ENCODE measurements around the gene PRRT1. TPM values are rescaled to one million over a fixed set of nuclear protein-coding genes. Genes with fewer than 3 reads are reported as not detected.

PRRT1 gene
- total RNA-seq: 1 to 10 TPM; 2.6 to 3.6 TPM
- long read RNA-seq, donor 1: 0 reads
- long read RNA-seq, donor 2, partial matches to known transcripts: 0 of 3 reads
- long read RNA-seq, donor 2, other reads (novel, unspliced or antisense): 0 of 3 reads

DNA sequence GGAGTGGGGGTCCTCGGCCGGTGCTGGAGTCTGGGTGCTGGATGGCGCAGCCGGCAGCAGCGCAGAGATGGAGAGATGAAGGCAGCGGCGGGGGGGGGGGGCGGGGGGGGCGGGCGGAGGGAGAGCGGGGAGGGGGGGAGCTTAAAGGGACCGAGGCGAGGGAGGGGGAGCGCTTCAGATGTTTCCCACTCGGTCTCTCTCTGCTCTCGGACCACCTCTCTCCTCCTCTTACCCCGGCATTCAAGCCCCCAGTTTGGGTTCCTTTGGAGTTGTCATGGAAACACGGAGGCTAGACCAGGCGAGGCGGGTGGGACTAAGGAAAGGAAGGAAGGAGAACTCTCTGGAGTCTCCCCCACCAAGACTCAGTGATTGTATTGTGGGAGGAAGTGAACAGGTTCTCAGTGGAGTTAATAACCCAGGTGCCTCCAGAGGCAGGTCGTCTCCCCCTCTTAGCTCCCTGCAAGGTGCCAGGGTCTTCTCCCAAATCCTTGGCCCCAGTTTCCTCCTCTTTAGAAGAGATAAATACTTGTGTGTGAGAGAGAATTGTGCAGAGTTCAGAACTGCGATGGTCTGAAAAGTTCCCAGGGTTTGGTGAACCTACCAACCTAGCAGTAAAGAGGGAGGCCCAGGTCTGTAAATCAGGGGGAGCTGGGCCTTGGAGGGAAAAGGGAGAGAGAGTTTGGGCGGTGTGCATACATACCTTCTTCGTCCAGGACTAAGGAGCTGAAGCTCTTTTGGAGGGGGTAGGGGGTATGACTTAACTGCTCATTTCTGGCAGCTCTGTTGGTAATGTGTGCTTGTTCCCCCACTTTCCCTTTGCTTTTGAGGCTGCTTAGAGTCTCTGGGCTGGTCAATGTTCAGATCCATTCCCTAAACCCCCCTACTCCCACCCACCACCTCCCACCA lies at the start of gene PRRT1:
TSS of gene PRRT1 (minus strand) at position 77 of the 906 bp plus-strand sequence. CDS start 112 bp downstream, outside the sequence.
- intact Hi-C loops (cut with DNase I): no loop called here
- DNase-seq (ENCODE audit: low spot score): no peak

GRCh38 chr6:32200711-32201475 lies 49.2 kb upstream of the PRRT1 start:
- intact Hi-C loops (cut with DNase I): no loop called here
- DNase-seq (ENCODE audit: low spot score): peak; percentile 61

DNA sequence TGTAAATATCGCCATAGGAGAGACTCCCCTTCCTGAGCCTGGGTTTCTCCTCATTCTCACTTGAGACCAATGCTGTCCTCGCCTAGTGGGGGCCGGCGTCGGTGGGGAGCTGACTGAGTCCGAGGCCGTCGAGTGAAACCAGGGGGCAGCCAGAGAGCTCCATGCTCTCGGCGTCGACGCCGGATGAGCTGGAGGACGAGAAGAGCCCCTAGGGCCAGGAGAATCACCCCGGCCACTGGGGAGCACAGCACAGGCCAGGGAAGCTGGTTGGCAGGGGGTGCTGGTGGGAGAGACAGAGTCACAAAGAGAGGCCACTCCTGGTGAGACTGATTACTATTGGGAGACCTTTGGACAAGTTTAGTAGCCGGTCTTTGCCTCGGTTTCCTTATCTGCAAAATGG lies 47.1 kb upstream of the PRRT1 start:
- intact Hi-C loops (cut with DNase I): no loop called here
- peak; percentile 68 for DNase-seq (ENCODE audit: low spot score)

GRCh38 chr6:32198345-32198696 lies 46.6 kb upstream of the PRRT1 start:
- intact Hi-C loops (cut with DNase I): no loop called here

DNA sequence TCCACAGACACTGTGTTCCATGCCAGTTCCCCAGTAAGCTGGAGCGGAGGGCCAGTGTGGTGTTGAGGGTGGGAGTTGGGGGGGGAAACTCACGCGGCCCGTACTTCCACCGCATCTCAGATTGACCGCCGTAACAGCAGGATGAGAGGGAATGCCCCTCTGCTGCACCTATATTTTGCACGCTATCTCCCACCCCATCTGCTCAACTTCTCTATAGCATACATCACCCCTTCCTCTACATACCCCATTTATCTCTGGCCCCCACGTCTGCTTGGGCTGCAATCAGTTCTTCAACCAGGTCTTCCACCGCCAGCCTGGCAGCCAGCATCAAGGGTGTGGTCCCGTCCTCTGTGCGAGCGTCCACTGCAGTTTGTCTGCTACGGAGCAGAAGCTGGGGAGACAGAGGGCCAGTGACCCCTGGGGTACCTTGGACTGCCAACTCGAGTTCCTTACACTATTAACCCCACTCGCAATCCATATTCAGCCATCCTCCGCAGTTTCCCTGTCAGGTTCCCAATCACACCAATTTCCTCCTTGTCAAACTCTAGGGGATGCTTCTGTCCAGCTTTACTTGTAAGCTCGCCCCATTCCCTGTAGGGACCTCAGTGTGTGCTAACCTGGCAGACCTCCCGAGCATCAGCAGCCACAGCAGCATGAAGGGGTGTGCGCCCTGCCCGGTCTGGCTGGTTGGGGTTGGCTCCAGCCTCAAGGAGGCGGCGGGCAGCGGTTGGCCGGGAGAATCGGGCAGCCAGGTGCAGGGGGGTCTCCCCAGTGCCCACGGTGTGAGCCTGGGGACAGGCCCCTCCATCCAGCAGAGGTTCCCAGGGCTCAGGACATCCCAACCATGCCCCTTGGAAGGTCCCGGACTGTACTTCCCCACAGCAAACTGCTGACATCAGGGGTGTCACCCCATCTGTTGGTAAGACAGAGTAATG lies 45.2 kb upstream of the PRRT1 start:
- DNase-seq (ENCODE audit: low spot score): peak; percentile 86
- intact Hi-C loops (cut with DNase I): no loop called here

More at GRCh38 chr6:32198345-32198696, 46.6 kb upstream of the PRRT1 start:
- peak; percentile 41 for DNase-seq (ENCODE audit: low spot score)

GRCh38 chr6:32195902-32196681 lies 44.4 kb upstream of the PRRT1 start:
- intact Hi-C loops (cut with DNase I): no loop called here
- DNase-seq (ENCODE audit: low spot score): peak; percentile 97

GRCh38 chr6:32195652-32195901 lies 43.8 kb upstream of the PRRT1 start:
- peak; percentile 100 for DNase-seq (ENCODE audit: low spot score)
- intact Hi-C loops (cut with DNase I): no loop called here

- intact Hi-C loops (cut with DNase I): loop anchor here in 1 of 2 donors (5.0 kb wide), 1 partner anchor 78 kb away; no protein-coding TSS in a partner anchor
- peak; percentile 76 for DNase-seq (ENCODE audit: low spot score)
Observed at GRCh38 chr6:32194825-32195651, 43.3 kb upstream of the PRRT1 start.

DNA sequence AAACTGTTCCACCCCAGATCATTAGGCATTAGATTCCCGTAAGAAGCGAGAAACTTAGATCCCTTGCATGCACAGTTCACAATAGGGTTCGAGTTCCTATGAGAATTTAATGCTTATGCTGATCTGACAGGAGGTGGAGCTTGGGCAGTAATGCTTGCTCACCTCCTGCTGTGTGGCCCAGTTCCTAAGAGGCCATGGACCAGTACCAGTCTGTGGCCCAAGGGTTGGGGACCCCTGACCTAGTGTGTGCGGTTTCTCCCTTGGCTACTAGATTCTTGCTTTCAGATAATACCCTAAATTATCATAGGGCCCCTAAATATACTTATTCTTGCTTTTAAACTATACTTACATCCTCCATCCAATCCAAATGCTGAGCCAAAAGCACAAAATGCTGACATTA lies 42.6 kb upstream of the PRRT1 start:
- peak; percentile 73 for DNase-seq (ENCODE audit: low spot score)
- intact Hi-C loops (cut with DNase I): loop anchor here in 1 of 2 donors (5.0 kb wide), 1 partner anchor 77 kb away; no protein-coding TSS in a partner anchor

- intact Hi-C loops (cut with DNase I): loop anchor here in 1 of 2 donors (5.0 kb wide), 1 partner anchor 76 kb away; no protein-coding TSS in a partner anchor
- DNase-seq (ENCODE audit: low spot score): peak; percentile 20
Observed at GRCh38 chr6:32193096-32193495, 41.4 kb upstream of the PRRT1 start.

DNA sequence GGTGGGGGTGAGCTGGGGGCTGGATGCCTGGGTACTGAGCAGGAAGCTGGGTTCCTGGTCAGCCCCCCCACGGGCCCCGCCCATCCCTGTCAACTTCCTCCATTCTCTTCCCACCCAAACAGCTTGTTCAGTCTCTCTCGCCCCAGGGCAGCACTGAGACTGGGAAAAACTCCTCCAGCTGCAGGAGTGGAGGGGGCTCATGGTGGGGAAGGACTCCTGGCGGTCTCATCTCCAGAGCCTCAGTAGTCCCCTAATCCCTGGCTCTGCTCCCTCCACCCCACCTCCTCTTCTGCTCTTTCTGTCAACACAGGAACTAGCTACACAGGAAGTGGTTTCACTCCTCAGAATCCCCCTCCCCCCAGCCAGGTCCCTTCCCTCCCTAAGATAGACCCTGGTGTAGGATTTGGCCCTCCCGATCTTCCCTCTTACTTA lies 40.9 kb upstream of the PRRT1 start, which contains the start of gene GPSM3:
TSS of gene GPSM3 (minus strand) at position 36 of the 432 bp plus-strand sequence. CDS start 130 bp downstream, outside the sequence.
- intact Hi-C loops (cut with DNase I): loop anchor here in 1 of 2 donors (5.0 kb wide), 1 partner anchor 75 kb away; no protein-coding TSS in a partner anchor
- peak; percentile 91 for DNase-seq (ENCODE audit: low spot score)

DNA sequence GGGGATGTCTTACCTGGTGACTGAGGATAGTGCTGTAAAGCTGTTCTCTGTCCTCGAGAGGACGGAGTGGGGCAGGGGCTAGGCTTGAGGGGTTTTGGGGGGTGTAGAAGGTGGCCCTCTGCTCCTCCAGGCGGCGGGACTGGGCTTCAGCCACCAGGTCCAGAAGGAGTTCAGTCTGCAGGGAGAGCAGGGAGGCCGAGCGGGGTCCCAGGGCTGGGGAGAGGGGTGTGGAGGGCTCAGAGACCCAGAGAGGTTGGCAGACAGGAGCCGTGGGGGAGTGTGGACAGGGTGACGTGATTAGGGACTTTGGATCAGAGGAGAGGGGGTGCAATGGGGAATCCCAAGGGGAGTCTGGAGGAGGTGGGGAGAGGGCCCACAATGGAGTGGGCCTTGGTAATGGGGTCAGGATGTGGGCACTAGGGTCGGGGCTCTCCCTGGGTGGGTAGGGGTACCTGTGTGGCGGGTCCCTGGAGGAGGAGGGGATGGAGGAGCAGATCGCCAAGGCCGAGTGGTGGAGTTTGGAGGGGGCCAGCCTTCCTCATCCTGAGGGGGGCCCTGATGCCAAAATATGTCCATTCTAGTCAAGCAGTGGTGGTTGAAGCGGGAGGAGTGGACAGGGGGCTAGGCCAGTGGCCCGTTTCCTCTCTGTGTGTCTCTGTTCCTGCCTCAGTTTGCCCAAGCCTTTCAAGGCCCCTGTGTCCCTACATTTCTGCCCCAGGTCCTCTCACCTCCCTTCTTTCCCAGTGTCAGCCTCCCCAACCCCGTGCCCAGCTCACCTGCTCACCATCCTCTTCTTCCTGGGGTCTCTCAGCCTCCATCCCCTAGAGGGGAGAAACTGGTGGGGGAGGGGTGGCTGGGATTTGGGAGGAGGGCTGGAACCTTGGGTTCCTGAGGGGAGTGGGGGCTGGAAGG lies 40.2 kb upstream of the PRRT1 start:
- intact Hi-C loops (cut with DNase I): loop anchor here in 1 of 2 donors (5.0 kb wide), 1 partner anchor 75 kb away; no protein-coding TSS in a partner anchor
- DNase-seq (ENCODE audit: low spot score): peak; percentile 82

GRCh38 chr6:32190911-32191677 lies 39.4 kb upstream of the PRRT1 start:
- intact Hi-C loops (cut with DNase I): loop anchor here in 1 of 2 donors (5.0 kb wide), 1 partner anchor 74 kb away; no protein-coding TSS in a partner anchor
- DNase-seq (ENCODE audit: low spot score): peak; percentile 83

GRCh38 chr6:32190054-32190851 lies 38.5 kb upstream of the PRRT1 start, which contains the start of gene PBX2:
Gene PBX2 (minus strand): TSS chr6:32190202. CDS start chr6:32189915, 287 bp downstream.
- intact Hi-C loops (cut with DNase I): loop anchor here in 1 of 2 donors (5.0 kb wide), 1 partner anchor 73 kb away; no protein-coding TSS in a partner anchor
- DNase-seq (ENCODE audit: low spot score): peak; percentile 97

Data from posterior vena cava (tissue), 2 donors.